Measurements from ENCODE around the gene NKAIN2.
"Not testable (repeated sequence)": the region's sequence is repeated elsewhere in the genome, so short reads cannot be mapped to it uniquely, and the experiment has no call there.

NKAIN2 gene

GRCh38 chr6:124123617-124124209 lies 320.0 kb downstream of the NKAIN2 start:
- DNase-seq = no peak

- no peak for DNase-seq
Measured at GRCh38 chr6:124131259-124131658, 327.6 kb downstream of the NKAIN2 start.

DNA sequence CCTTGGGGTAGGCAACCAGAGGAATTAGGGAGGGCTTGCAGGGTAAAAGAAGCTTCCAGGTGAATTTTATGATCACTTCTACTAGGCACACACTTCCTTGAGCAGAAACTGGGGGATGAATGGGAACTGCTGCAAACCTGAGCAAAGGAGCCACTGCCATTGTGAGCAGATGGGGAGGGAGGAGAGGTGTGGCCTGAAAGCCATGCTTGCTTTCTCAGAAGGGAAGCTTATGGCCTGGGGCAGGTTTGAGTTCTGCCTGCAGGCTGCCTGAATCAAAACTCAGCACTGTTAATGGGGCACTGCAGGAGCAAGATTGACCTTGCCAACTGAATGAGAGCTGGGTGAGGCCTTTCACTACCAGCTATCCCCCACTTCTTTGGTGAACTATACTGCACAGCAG lies 328.1 kb downstream of the NKAIN2 start:
- DNase-seq = no peak

DNA sequence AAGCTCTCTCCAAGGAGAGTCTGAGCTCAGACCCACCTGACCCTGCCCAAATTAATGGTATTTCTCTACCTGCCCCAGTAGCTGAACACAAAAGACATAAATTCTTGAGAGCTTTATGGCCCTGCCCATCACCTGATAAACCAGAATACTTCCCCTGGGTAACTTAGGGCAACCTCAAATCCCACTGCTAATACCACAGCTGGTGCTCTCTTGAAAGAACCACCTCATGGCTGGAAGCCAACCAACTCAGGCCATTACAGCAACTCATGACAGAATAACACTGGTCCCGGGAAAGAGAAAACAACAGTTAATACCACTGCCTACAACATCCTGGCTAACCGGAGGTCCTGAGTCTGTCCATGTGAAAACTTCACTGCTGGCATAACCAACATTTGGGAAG lies 328.6 kb downstream of the NKAIN2 start:
- DNase-seq = no peak

DNA sequence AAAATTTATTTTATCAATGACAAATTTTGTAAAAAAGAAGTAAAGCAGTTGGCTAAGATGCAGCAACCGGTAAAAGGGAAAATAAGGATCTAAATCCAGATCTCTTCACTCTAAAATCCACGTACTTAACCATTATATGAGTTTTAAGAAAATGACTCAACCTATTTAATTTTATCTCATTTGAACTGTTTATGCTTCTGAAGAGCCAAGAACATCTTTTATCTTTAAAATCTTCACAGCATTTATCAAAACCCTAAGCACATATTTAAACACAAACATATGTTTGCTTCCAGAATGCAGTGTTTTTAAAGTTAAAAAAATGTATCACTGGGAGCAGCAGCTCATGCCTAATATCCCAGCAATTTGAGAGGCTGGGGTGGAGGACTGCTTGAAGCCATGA lies 339.2 kb downstream of the NKAIN2 start:
- no peak for DNase-seq

- no peak for DNase-seq
Measured at GRCh38 chr6:124143435-124143834, 339.8 kb downstream of the NKAIN2 start.

- DNase-seq = no peak
Measured at GRCh38 chr6:124147621-124148020, 344.0 kb downstream of the NKAIN2 start.

GRCh38 chr6:124148236-124148957 lies 344.7 kb downstream of the NKAIN2 start:
- no peak for DNase-seq

GRCh38 chr6:124149646-124150045 lies 346.0 kb downstream of the NKAIN2 start:
- no peak for DNase-seq

- no peak for DNase-seq
Measured at GRCh38 chr6:124158024-124158423, 354.4 kb downstream of the NKAIN2 start.

DNA sequence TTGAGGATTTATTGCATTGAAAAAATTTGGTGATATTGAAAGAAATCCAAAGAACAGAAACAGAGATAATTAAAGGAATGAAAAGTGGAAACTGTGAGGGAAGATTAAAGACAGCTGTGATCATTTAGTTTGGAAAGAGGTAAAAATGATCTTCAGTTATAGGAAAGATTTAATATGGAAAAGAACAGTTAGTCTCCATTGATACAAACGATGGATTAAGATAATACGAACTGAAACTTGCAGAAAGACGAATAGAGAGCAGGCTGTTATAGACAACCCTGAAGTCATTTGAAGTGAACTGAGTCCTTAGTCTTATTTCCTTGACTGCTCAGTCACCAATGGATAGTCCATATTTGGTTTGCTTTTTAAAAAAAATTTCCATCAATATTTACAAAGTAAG lies 360.0 kb downstream of the NKAIN2 start:
- no peak for DNase-seq

DNA sequence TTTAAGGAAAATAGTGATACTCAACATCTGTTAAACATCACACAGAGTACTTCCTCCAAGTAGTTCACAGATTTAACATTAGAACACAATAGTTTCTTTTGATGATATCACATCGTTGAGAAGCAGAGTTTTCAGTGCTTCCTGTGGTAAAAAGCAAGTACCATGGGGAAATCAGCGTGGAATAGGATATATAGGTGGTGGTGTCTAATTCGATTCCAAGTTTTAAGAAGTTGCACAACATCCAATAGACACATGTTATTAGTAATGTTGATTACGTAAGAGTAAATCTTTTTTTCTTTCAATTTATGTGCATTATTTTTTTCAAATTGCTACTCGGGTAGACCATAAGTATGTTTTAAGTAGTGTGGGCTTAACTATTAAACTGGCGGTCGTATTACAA lies 360.7 kb downstream of the NKAIN2 start:
- DNase-seq = no peak

DNA sequence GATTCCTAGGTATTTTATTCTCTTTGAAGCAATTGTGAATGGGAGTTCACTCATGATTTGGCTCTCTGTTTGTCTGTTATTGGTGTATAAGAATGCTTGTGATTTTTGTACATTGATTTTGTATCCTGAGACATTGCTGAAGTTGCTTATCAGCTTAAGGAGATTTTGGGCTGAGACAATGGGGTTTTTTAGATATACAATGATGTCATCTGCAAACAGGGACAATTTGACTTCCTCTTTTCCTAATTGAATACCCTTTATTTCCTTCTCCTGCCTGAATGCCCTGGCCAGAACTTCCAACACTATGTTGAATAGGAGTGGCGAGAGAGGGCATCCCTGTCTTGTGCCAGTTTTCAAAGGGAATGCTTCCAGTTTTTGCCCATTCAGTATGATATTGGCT lies 363.6 kb downstream of the NKAIN2 start:
- not testable (repeated sequence) for DNase-seq

DNA sequence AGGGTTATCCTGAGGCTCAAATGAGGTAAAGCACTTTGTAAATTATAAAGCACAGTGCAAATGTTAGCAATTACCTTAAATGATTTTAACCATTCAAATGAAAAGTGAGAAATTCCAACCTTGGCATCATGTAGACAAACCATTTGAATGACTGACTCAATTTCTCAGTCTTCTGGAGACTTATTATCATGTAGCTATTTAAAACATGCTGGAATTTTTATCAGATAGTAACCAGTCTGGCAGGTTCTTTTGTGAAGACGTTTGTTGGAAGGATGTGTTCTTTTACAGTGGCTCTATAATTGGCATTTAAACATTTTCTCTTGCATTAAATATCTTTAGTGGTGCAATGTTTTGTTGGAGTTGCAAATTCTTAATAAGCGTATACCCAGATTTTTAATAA lies 386.6 kb downstream of the NKAIN2 start:
- DNase-seq = no peak

GRCh38 chr6:124193132-124193531 lies 389.5 kb downstream of the NKAIN2 start:
- no peak for DNase-seq

- DNase-seq = no peak
Measured at GRCh38 chr6:124197148-124197547, 393.5 kb downstream of the NKAIN2 start.

DNA sequence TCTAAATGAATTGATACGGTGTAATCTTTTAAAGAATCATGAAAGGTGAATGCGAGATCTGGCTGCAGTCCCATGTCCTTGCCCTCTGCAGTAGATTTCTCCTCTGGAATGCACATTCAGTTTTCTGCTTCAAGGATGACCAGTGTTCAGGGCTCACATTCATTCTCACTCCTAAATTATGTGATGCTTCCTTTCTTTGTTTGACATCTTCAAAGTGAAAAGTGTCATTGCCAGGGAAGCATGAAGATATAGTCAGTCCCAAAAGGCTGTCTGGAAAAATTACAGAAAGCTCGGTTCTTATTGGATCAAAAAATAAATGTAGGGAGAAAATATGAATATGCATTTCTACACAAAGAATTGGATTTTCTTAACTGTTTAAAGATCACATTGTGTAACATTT lies 395.6 kb downstream of the NKAIN2 start:
- no peak for DNase-seq

GRCh38 chr6:124200661-124201060 lies 397.0 kb downstream of the NKAIN2 start:
- DNase-seq = peak; percentile 63

DNA sequence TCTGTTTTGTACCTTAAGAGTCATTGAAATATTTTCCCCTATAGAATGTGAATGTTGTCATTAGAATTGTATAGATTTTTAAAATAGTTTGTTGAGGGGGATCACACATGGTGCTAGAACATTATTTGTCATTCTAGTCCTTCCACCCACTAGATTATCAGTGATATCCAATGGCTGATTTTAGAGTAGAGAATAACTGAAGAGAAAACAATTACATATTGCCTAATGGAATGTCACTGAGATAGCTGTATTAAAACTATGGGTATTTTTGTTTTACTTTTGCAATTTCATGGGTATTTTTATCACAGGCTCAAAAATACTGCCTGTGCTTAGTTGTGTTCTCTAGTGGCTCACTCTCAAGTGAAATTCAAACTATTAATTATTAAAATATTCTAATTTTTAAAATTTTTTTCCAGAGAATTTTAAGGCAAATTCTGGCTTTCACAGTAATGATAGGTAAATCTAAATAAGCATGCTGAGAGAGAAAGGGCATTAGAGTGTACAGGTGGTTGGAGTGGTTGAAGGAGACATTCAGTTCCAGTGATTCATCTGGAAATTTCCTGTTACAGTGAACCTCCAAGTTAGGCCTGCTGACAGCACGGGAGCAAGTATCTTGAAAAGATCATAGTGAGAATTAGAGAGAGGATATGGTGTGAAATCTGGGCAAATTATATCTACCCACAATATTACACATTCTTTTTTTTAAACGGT lies 399.6 kb downstream of the NKAIN2 start:
- no peak for DNase-seq

- DNase-seq = no peak
Measured at GRCh38 chr6:124203812-124204167, 400.1 kb downstream of the NKAIN2 start.

- no peak for DNase-seq
Measured at GRCh38 chr6:124205921-124206320, 402.3 kb downstream of the NKAIN2 start.

DNA sequence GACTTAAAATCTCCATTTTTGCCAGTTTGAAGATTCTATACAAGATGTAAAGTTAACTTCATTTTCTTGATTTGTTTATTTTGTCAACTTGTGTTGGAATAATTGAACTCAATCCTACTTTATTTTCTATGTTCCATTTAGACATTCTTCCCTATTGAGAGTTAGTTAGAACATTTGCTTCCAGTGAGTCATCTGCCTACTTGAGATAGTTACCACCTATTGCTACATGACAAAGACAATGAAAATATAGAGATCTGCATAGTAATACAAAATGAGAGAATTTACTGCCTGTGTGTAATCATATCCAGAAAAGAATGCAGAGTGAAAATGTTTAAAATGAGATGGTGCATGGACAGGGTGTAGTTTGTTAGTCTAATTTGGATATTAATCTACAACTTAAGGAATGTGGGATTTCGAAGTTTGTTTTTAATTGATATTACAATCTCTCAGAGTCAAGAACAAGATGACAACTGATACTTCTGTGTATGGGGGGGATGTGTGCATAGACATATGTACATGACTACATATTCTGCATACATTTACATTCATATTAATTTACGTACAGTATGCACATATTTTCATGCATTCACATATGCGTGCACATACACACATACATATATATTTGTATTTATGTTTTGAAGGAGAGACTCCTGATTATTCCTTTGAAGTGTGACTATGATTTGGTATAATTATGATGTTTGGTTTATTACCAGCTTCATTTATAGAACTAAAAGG lies 420.1 kb downstream of the NKAIN2 start:
- no peak for DNase-seq

- DNase-seq = no peak
Measured at GRCh38 chr6:124226396-124226795, 422.7 kb downstream of the NKAIN2 start.

- no peak for DNase-seq
Measured at GRCh38 chr6:124233221-124233620, 429.6 kb downstream of the NKAIN2 start.

Measured in NCI-H2081 treated with DMSO at 0.1 percent for 48 hours (cell line).